NOMO-1 treated with DMSO at 0.1 percent for 48 hours (cell line): ENCODE data around the gene AFF3.

Experiments used
- DNase-seq: peaks from one replicate; lab custom pipeline; 2025; ENCODE audit not compliant: unreplicated experiment; lab: John Stamatoyannopoulos, UW

Gene AFF3

DNA sequence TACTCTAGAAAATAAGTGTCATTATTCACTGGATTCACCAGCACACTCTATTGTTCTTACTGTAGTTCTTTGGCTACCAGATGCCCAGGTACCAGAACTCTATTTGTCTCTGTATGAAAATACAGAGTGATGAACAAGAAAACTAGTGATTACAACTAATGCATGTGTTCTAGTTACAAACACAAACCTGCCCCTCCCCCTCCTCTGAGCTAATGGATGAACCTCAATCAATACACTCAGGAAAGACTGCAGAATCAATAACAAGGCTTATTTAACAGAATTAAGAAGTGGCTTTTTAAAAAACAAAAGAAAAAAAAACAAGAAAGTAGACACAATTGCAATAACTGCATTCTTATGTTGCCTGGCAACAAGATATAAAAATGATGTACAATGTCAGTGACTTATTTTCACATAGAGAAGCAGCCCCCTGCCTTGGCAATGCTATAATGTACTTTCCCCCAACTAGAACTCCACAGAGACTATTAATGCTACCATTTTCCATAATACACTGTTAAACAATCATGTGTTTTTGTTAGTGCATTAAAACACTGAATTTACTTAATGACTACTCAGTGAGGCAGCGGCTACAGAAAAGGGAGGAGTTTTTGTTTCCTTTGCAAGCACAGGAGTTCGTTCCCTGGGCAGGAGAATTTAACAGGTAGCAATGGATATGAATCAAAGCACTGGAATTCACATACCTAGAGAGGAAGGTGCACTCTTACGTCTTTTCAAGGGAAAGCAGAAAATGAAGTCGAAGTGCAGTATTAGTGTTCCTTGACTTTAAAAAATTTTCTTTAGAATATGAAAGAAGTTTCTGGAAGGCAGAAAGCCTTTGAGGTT lies 333.8 kb downstream of the AFF3 start:
- no peak for DNase-seq

GRCh38 chr2:99806758-99807157 lies 335.6 kb downstream of the AFF3 start:
- no peak for DNase-seq

GRCh38 chr2:99805930-99806476 lies 336.4 kb downstream of the AFF3 start:
- no peak for DNase-seq

DNA sequence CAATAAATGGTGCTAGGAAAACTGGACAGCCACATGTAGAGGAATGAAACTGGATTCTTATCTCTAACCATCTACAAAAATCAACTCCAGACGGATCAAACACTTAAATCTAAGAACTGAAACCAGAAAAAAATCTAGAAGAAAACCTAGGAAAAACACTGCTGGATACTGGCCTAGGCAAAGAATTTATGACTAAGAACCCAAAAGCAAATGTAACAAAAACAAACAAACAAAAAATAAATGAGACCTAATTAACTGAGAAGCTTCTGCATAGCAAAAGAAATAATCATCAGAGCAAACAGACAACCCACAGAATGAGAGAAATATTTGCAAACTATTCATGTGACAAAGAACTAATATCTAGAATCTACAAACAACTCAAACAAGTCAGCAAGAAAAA lies 338.5 kb downstream of the AFF3 start:
- DNase-seq: no peak

GRCh38 chr2:99802734-99803133 lies 339.7 kb downstream of the AFF3 start:
- DNase-seq: peak; percentile 59

DNA sequence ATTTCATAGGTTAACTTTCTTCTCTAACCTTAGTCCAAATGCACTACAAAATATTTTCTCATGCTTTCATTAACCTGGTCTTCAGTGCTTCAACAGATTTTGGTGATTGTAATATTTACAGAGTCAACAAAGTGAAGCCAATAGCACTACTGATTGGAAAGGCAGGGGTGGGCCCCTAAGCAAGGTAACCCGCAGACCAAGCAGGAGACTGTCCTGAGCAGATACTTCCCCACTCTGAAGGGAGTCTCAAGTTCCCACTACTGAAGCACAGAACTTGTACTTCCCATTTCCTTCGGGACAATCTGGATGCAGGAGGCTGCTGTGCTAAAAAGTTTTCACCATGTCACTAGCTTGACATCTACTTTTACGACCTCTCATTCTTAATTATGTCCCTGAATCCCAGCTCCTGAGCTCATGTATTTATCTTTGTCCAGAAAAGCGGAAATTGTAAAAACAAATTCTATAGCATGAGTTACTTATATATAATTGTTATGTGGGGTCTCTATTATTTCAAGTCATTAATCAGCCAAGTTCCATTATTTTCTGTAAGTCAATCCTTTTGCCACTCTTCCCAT lies 341.0 kb downstream of the AFF3 start:
- no peak for DNase-seq

- no peak for DNase-seq
Measured at GRCh38 chr2:99797475-99797874, 344.9 kb downstream of the AFF3 start.

DNA sequence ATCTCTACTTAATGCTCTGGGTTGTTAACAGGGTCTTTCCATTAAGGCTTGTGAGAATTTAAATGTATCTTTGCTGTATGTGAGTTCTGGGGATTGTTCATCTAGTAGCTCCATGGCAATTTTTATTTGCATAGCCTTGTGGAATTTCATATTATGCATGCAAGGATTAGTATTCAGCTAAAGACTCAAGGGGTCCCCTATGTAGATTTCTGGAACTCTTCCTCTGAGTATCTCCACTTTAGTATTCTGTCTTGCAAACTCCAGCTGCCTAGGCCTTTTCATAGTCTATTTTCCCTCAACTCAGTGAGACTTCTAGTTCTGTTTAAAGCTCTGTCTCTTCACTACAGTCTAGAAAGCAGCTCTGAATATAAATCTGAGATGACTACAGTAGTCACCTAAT lies 348.0 kb downstream of the AFF3 start:
- no peak for DNase-seq

DNA sequence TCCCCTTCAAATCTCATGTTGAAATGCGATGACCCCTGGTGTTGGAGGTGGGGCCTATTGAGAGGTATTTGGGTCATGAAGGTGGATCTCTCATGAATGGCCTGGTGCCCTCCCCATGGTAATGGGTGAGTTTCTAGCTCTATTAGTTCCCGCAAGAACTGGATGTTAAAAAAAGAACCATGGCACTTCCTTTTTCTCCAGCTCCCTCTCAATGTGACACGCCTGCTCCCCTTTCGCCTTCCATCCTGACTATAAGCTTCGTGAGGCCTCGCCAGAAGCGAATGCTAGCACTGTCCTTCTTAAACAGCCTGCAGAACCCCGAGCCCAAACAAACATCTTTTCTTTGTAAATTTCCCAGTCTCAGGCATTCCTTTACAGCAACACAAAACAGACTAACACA lies 349.4 kb downstream of the AFF3 start:
- no peak for DNase-seq

DNA sequence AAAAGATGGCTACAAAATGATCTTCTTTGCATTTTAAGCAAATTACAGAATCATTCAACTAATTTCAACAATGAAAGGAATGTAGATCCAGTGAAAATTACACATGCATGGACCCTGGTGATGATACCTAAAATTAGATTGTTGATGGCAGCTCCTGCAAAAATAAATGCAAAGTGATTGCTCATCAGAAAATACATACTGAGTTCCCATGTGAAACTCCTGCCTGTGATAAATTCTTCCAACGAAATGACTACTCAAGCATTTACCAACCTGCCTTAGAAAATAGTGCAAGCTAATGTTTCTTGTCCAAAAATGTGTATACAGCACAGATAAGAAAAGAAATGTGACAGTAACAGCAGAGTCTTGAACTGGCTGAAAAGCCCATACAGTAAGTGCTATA lies 352.5 kb downstream of the AFF3 start:
- DNase-seq: no peak

DNA sequence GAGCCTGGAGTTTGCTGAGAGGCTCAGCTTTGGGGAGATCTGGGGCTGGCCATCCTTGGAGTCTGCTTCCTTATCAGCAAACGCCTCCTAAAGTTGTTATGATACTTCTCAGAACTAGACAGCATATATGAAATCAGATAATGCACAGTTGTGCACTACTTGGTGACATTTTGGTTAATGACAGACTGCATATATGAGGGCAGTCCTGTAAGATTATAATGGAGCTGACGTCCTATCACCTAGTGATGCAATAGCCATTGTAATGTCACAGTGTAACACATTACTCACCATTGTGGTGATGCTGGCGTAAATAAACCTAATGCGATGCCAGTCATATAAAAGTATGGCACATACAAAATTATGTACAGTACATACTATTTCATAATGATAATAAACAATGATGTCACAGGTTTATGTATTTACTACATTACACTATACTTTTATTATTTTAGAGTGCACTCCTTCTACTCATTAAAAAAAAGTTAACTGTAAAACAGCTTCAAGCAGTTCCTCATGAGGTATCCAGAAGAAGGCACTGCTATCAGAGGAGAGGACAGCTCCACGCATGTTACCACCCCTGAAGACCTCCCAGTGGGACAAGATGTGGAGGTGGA lies 354.5 kb downstream of the AFF3 start:
- no peak for DNase-seq

- no peak for DNase-seq
Measured at GRCh38 chr2:99786636-99787390, 355.6 kb downstream of the AFF3 start.

DNA sequence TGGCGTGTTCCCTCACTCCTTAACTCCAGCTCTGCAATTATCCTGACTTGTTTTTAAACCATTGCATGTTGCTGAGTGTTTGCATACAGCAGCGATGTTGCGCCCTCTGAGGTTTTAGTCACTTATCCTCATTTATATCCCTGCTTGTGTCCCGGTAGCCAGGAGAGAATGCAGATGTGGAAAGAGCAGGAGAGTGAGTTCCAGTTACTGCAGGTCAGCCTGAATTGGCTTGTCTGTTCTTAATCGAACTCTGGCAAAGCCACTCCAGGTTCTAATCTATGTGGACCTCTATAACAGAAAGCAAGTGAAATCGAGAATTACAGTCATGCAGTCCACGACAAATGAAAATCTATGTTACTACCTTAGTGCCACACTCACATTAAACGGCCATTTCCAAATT lies 357.4 kb downstream of the AFF3 start:
- DNase-seq: no peak

- no peak for DNase-seq
Measured at GRCh38 chr2:99784282-99784681, 358.1 kb downstream of the AFF3 start.

DNA sequence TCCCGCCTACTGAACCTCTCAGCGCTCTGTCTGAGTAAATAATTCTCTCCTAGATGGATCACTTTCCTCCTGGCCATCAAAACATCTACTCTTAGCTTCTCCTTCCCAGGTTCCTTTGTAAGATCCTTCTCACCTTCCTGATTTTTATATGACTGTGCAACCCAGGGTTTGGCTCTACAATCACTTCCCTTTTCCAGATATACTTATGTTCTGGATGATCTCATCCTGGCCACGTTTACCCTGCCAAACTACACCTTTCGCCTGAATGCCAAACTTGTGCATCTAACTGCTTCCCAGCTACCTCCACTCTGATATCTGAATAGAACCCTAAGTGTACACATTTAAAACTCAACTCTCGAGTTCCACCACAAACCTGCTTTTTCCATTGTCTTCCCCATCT lies 362.1 kb downstream of the AFF3 start:
- no peak for DNase-seq

- no peak for DNase-seq
Measured at GRCh38 chr2:99779276-99779675, 363.1 kb downstream of the AFF3 start.

DNA sequence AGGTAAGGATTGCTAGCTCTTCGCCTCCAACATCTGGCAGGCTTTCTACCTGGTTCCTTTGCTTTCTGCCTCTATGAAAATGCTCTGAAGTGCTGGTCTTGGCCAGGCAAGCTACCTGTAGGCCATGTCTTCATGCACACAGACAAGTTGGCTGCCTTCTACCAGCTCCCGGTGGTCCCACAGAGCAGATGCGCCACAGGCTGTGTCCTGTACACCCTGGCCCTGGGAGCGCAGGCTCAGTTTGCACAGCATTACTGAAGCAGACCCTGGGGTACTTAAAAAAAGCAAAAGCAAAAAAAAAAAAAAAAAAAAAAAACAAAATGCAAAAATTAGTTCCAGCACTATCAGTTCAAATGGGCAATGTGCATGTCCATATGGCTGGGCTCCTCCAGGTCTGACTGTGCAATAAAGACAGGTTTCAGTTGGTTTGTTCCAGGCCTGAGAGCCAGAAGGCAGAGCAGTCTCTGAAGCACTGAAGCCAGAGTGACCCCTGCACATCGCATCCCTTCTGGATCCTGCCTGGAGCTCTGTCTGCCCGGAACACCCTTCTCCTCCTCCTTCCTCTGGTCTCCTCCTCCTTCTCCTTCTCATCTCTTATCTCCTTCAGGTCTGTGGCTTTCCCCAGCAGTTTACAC lies 364.6 kb downstream of the AFF3 start:
- DNase-seq: no peak

DNA sequence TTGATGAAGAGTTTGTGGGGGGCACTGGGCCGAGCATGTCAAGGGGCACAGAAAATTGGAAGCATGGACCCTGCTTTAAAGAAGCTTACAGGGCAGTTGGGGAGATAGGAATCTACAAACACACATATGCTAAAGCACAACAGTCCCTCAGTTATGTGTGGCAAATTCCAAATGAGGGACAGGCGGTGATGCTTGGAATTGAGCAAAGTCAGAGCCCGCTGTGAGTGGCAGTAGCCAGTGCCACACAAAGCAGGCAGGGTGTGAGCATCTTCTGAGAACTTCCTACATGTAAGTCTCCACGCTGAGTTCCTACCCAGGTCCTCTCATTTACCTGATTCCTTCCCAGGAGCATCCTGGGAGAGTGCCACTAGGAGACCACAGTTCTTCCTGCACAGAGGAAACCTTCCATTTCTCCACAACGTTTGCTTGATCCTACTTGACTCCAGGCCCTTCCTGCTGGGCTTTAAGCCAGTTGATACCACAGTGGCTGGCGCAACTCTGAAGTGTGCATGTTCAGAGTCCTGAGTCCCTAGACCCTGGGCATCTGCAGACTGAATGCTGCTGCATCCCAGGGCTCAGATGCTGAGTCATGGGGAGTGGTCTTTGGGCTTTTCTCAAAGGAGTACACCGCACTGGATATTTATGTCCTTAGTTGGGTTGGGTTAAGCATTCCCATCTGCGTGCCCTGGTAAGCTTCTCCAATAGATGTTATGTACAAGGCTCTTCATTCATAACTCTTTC lies 365.3 kb downstream of the AFF3 start:
- DNase-seq: no peak

GRCh38 chr2:99776206-99776905 lies 366.0 kb downstream of the AFF3 start:
- no peak for DNase-seq

DNA sequence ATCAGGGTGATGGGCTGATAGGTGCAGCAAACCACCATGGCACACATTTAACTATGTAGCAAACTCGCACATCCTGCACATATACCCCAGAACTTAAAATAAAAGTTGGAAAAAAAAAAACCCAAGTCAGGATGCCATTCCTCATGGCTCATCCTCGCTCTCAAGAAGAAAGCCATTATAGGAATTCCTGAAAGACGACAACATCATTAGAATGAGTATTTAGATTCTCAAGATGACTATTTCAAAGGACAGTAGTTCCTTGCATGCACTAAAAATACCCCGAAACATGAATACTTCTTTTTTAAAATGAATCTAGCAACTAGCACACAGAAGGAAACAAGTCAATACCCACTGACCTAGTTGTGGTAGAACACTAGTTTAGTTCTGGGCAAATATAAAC lies 366.8 kb downstream of the AFF3 start:
- DNase-seq: no peak
